Neuronal stem cell (in vitro differentiated cells): Measurements from ENCODE around the gene ABCD1.
A peak's percentile ranks its signal among the peaks of the same experiment; 100 is the strongest.
"Not testable (repeated sequence)": the region's sequence is repeated elsewhere in the genome, so short reads cannot be mapped to it uniquely, and the experiment has no call there.

ENCODE experiments used
- DNase-seq: peaks from one replicate; pipeline ENCODE4 v3.0.0-alpha.2; 2013; ENCODE audit warnings: low spot score
- H2AFZ ChIP-seq: one replicate; pipeline ENCODE4 v1.6.1; 2013; ENCODE audit warnings: mild to moderate bottlenecking, low read length, inconsistent platforms
- H2AK5ac ChIP-seq: 2 replicates; pipeline ENCODE4 v1.6.1; 2013; ENCODE audit warnings: low read depth, mild to moderate bottlenecking, inconsistent platforms, low read length, moderate library complexity, mixed read lengths
- H2BK120ac ChIP-seq: 2 replicates; pipeline ENCODE4 v1.6.1; 2013; ENCODE audit warnings: low read depth, mild to moderate bottlenecking, inconsistent platforms, low read length, moderate library complexity, mixed read lengths
- H2BK12ac ChIP-seq: one replicate; pipeline ENCODE4 v1.6.1; 2013; ENCODE audit warnings: low read length, inconsistent platforms
- H2BK15ac ChIP-seq: 2 replicates; pipeline ENCODE4 v1.6.1; 2013; ENCODE audit warnings: mild to moderate bottlenecking, low read length, inconsistent platforms, mixed read lengths
- H2BK5ac ChIP-seq: one replicate; pipeline ENCODE4 v1.6.1; 2013; ENCODE audit warnings: inconsistent platforms, mild to moderate bottlenecking, low read length, moderate library complexity
- H3K14ac ChIP-seq: one replicate; pipeline ENCODE4 v1.6.1; 2013; ENCODE audit warnings: low read length, inconsistent platforms
- H3K18ac ChIP-seq: 2 replicates; pipeline ENCODE4 v1.6.1; 2013; ENCODE audit warnings: low read length, inconsistent platforms
- H3K23ac ChIP-seq: 2 replicates; pipeline ENCODE4 v1.6.1; 2013; ENCODE audit warnings: low read depth, mild to moderate bottlenecking, mixed read lengths, low read length, inconsistent platforms; ENCODE audit not compliant: poor library complexity
- H3K27ac ChIP-seq: replicated peaks from 3 replicates; pipeline ENCODE4 v1.5.1; 2013; ENCODE audit warnings: low read length, inconsistent platforms
- H3K27me3 ChIP-seq, 3 experiments: 2 replicates each; pipeline ENCODE4 v1.6.1; 2013; ENCODE audit warnings: low read length in 3 of 3, mild to moderate bottlenecking in 2 of 3, inconsistent platforms in 1 of 3, low read depth in 1 of 3, mixed read lengths in 1 of 3, moderate library complexity in 1 of 3; ENCODE audit not compliant: control insufficient read depth in 3 of 3, insufficient read depth in 3 of 3
- H3K36me3 ChIP-seq, 2 donors: replicated peaks in 1 of 2; 2 replicates each; pipeline ENCODE4 v1.6.1; 2013; ENCODE audit warnings: low read length in 2 of 2; ENCODE audit not compliant: control insufficient read depth in 2 of 2, insufficient read depth in 2 of 2
- H3K4ac ChIP-seq: 2 replicates; pipeline ENCODE4 v1.6.1; 2013; ENCODE audit warnings: inconsistent platforms, mild to moderate bottlenecking, low read length, moderate library complexity
- H3K4me1 ChIP-seq, 2 donors: 1 replicate in 1 of 2; 2 replicates in 1 of 2; pipeline ENCODE4 v1.6.1; 2013; ENCODE audit warnings: low read length in 2 of 2, low read depth in 1 of 2; ENCODE audit not compliant: control insufficient read depth in 2 of 2, insufficient read depth in 1 of 2
- H3K4me2 ChIP-seq: one replicate; pipeline ENCODE4 v1.6.1; 2013; ENCODE audit warnings: mild to moderate bottlenecking, low read length, inconsistent platforms; ENCODE audit not compliant: insufficient read depth, poor library complexity, severe bottlenecking
- H3K4me3 ChIP-seq, 2 donors: 2 replicates each; pipeline ENCODE4 v1.5.1; 2013; ENCODE audit warnings: low read length in 2 of 2, mild to moderate bottlenecking in 2 of 2, inconsistent platforms in 1 of 2, moderate library complexity in 1 of 2
- H3K79me1 ChIP-seq: one replicate; pipeline ENCODE4 v1.6.1; 2013; ENCODE audit warnings: low read depth, mild to moderate bottlenecking, inconsistent platforms, low read length, moderate library complexity
- H3K9ac ChIP-seq: one replicate; pipeline ENCODE4 v1.6.1; 2013; ENCODE audit warnings: mild to moderate bottlenecking, low read depth, low read length, inconsistent platforms; ENCODE audit not compliant: poor library complexity
- H3K9me3 ChIP-seq, 2 donors: replicated peaks in 1 of 2; 2 replicates each; pipeline versions ENCODE3 to v1.6.1; 2013; ENCODE audit warnings: low read length in 2 of 2, mild to moderate bottlenecking in 2 of 2, inconsistent platforms in 1 of 2, low read depth in 1 of 2, mixed read lengths in 1 of 2, moderate library complexity in 1 of 2; ENCODE audit not compliant: control insufficient read depth in 2 of 2, insufficient read depth in 1 of 2
- H4K8ac ChIP-seq: one replicate; pipeline ENCODE4 v1.6.1; 2013; ENCODE audit warnings: low read depth, mild to moderate bottlenecking, inconsistent platforms, low read length, moderate library complexity
- H4K91ac ChIP-seq: one replicate; pipeline ENCODE4 v1.6.1; 2013; ENCODE audit warnings: low read length, low read depth, mild to moderate bottlenecking, inconsistent platforms; ENCODE audit not compliant: poor library complexity
- WGBS, 2 donors: extraction: QIAGEN DNeasy Blood & Tissue Kit; methylation state at CpG; one replicate each; pipeline ENCODE4 v1.1.7; 2013; ENCODE audit warnings: missing lambda C conversion rate in 2 of 2, mixed read lengths in 1 of 2; ENCODE audit not compliant: insufficient read length in 2 of 2, insufficient replicate concordance in 1 of 2; ENCODE audit errors: extremely low coverage in 2 of 2; 5-methylcytosine and 5-hydroxymethylcytosine counted together

The ABCD1 gene

DNA sequence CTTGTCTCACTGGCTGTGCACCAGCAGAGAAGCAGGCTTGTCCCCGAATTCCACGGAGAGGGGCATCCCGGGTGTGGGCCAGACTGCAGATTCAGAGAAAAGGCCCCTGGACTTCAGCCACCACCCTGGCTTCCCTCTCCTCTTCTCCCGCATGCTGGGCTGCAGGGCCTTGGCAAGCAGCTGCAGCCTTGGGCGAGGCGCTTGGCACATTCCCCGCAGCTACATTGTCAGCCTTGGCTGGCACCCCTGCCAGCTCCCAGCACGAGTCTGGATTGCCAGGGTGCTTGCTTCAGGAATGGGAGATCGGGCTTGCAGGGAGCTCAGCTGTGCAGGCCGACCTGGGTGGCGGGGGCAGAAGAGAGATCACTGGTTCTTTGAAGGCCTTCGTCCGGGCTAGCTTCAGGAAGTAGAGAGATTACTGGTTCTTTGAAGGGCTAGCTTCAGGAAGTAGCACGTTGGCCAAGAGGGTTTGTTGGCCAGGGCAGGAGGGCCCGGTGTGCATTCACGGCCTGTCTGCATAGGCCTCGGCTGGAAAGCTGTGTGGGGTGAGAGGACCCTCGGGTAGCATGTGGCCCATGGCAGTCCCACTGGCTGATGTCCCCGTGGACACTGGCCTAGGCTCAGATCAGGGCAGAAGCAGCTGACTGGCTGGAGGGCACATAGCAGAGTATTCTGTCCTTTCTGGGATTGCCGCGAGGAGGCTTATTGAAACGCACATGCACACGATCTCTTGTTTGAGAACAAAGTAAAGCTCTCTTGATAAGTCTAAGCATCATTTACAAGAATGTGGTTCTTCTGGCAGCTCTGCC lies 2.7 kb downstream of the ABCD1 start:
- DNase-seq = no peak
- H2AFZ ChIP-seq = no peak overlapping the region
- no peak overlapping the region for H2BK5ac ChIP-seq
- no peak overlapping the region for H2BK12ac ChIP-seq
- peak overlapping the region; percentile 17 for H3K23ac ChIP-seq
- peaks cover 5% of the 10 kb centered on the region for H3K79me1 ChIP-seq
- no peak overlapping the region for H3K9ac ChIP-seq
- no peak overlapping the region for H3K27ac ChIP-seq
- no peak overlapping the region for H3K4me3 ChIP-seq
- no peak overlapping the region for H3K4ac ChIP-seq
- peaks cover 0 to 7% of the 10 kb centered on the region in 2 donors for H3K9me3 ChIP-seq
- no peak overlapping the region for H3K4me2 ChIP-seq
- H2BK120ac ChIP-seq = no peak overlapping the region
- H2BK15ac ChIP-seq = no peak overlapping the region
- peak overlapping the region; percentile 48 for H3K18ac ChIP-seq
- H3K36me3 ChIP-seq = peaks cover 0 to 6% of the 10 kb centered on the region in 2 donors
- H3K14ac ChIP-seq = no peak overlapping the region
- no peak overlapping the region for H4K91ac ChIP-seq
- H3K4me1 ChIP-seq = peaks cover 19 to 21% of the 10 kb centered on the region in 2 donors
- no peaks in the 10 kb centered on the region for H3K27me3 ChIP-seq
- no peak overlapping the region for H2AK5ac ChIP-seq
- no CpG with 5 or more reads among the region's 23 CpGs for WGBS, 2 donors
- H4K8ac ChIP-seq = no peak overlapping the region

DNA sequence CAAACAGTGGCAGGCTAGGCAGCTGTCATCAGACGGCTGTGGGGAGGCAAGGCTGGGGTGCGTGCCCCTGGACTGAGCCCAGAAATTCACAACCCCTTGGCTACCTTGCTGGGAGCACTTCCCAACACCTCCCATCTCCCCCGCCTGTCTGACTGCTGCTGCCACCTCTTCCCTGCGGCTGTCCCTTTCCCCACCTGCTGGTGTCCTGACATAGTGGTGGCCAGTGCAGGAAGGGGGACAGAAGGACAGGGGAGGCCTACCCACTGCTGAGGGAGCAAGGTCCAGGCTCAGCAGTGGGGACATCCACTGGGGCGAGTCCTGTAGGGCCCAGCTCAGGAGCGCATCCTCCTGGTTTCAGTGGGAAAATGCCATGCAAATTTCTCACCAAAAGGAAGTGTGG lies 3.4 kb downstream of the ABCD1 start:
- H3K14ac ChIP-seq = no peak overlapping the region
- H4K91ac ChIP-seq = no peak overlapping the region
- no peak for DNase-seq
- no CpG with 5 or more reads among the region's 6 CpGs for WGBS, 2 donors
- H3K4me1 ChIP-seq = peaks cover 14 to 17% of the 10 kb centered on the region in 2 donors
- H3K4me2 ChIP-seq = no peak overlapping the region
- H3K9ac ChIP-seq = no peak overlapping the region
- H2BK15ac ChIP-seq = no peak overlapping the region
- H2AFZ ChIP-seq = no peak overlapping the region
- H3K23ac ChIP-seq = no peak overlapping the region
- H2BK120ac ChIP-seq = no peak overlapping the region
- no peak overlapping the region for H2AK5ac ChIP-seq
- no peaks in the 10 kb centered on the region for H3K27me3 ChIP-seq
- H3K27ac ChIP-seq = no peak overlapping the region
- peaks cover under 1% of the 10 kb centered on the region for H3K79me1 ChIP-seq
- no peak overlapping the region for H2BK12ac ChIP-seq
- H3K9me3 ChIP-seq = peaks cover 0 to 7% of the 10 kb centered on the region in 2 donors
- H3K36me3 ChIP-seq = no peaks in the 10 kb centered on the region
- H2BK5ac ChIP-seq = no peak overlapping the region
- no peak overlapping the region for H3K4me3 ChIP-seq
- H3K4ac ChIP-seq = no peak overlapping the region
- H3K18ac ChIP-seq = no peak overlapping the region
- H4K8ac ChIP-seq = no peak overlapping the region

DNA sequence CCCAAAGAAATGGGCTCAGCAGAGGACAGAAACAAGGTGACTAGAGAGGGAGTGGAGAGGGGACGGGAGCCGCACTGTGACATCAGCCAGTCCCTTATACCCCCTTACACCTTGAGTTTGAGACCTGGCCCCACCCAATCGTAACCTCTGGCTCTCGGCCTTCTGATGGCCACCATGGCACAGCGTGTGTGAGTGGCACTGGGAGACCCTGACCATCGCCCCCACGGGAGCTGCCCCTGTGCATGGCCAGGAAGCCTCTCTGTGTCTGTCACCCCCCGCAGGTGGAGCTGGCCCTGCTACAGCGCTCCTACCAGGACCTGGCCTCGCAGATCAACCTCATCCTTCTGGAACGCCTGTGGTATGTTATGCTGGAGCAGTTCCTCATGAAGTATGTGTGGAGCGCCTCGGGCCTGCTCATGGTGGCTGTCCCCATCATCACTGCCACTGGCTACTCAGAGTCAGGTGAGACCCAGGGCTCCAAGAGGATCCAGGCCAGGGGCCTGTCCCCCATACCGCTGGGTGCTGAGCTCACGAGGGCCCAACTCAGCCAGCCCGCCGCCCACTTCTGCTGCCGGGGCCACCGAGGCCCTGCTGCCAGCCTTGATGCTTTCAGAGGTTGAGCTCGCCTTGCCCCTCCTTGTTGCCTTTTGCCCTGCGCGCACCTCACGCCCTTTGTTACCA lies 4.4 kb downstream of the ABCD1 start:
- Histone ChIP-seq H3K27me3 (no peaks in the 10 kb centered on the region), H4K8ac (no peak overlapping the region), H2AFZ (no peak overlapping the region), H2BK5ac (no peak overlapping the region), H3K27ac (no peak overlapping the region), H3K36me3 (no peaks in the 10 kb centered on the region), H3K4me1 (peaks cover 12 to 13% of the 10 kb centered on the region in 2 donors), H3K23ac (no peak overlapping the region), H2BK120ac (no peak overlapping the region), H3K4me3 (no peak overlapping the region), H3K9ac (no peak overlapping the region), H2AK5ac (no peak overlapping the region), H3K4ac (no peak overlapping the region), H2BK15ac (no peak overlapping the region), H3K79me1 (no peaks in the 10 kb centered on the region), H3K14ac (no peak overlapping the region), H3K18ac (no peak overlapping the region), H3K9me3 (peaks cover 0 to 7% of the 10 kb centered on the region in 2 donors), H3K4me2 (no peak overlapping the region), H2BK12ac (no peak overlapping the region), H4K91ac (no peak overlapping the region)
- WGBS, 2 donors = no CpG with 5 or more reads among the region's 23 CpGs
- DNase-seq = no peak

DNA sequence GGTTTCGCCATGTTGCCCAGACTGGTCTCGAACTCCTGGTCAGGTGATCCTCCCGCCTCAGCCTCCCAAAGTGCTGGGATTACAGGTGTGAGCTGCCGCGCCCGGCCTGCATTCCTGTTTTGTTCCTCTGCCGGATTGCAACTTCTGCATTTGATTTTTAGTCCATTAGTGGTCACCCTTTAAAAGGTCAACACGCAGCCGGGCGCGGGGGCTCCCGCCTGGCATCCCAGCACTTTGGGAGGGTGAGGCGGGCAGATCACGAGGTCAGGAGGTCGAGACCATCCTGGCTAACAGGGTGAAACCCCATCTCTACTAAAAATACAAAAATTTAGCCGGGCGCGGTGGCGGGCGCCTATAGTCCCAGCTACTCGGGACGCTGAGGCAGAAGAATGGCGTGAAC lies 5.5 kb downstream of the ABCD1 start:
- H3K27me3 ChIP-seq, H3K14ac ChIP-seq, H3K9ac ChIP-seq, H4K91ac ChIP-seq, H2BK120ac ChIP-seq, H3K79me1 ChIP-seq, H2BK5ac ChIP-seq, H3K4ac ChIP-seq, H3K4me2 ChIP-seq, H2AFZ ChIP-seq, DNase-seq, H2BK15ac ChIP-seq, H3K36me3 ChIP-seq, H2AK5ac ChIP-seq, H4K8ac ChIP-seq, H3K18ac ChIP-seq, H2BK12ac ChIP-seq, H3K23ac ChIP-seq, H3K4me3 ChIP-seq, H3K27ac ChIP-seq: not testable (repeated sequence)
- Histone ChIP-seq H3K9me3 (peaks cover 0 to 13% of the 10 kb centered on the region in 2 donors), H3K4me1 (peaks cover 11% of the 10 kb centered on the region in 2 donors)
- no CpG with 5 or more reads among the region's 23 CpGs for WGBS, 2 donors
